Hepatic stellate cell (primary cell): Measurements from ENCODE around the gene CLSTN2.

Experiments used
- DNase-seq: peaks from one replicate; pipeline ENCODE4 v3.0.0; 2011; ENCODE audit warnings: low spot score

Gene CLSTN2

DNA sequence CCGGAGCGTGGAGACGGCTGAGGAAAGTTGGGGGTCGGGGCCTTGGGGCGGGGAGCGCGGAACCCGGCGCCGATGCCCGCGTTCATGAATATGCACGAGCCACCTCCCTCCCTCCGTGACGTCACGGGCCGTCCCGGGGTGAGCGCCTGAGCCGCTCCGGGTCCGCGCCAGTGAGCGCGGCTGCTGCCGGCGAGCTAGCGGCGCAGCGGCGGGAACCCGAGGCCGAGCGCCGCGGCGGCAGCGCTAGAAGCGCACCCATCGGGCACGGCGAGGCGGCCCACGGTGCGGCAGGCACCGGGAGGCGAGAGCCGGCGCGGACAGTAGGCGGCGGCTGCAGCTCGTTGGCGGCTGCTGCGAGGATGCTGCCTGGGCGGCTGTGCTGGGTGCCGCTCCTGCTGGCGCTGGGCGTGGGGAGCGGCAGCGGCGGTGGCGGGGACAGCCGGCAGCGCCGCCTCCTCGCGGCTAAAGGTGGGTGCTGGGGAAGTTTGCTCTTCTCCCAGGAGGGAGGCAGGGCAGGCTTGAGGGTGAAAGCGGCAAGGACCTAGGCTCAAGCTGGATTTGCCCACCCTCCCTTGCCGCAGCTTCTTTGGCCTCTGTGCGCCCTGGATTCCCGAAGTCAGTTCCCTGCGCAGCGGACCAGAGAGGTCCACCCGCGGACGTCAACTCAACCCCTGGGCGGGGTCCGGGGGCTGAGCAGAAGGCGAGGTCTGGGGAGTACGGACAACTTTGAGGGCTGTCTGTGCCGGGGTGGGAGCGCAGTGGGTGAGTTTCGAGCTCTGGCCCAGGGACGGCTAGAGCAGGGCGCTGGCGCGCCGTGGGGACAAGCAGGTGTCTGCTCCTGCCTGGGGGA lies at the start of gene CLSTN2:
TSS of gene CLSTN2 (plus strand) at position 170 of the 850 bp plus-strand sequence.
- DNase-seq = peak; percentile 60

DNA sequence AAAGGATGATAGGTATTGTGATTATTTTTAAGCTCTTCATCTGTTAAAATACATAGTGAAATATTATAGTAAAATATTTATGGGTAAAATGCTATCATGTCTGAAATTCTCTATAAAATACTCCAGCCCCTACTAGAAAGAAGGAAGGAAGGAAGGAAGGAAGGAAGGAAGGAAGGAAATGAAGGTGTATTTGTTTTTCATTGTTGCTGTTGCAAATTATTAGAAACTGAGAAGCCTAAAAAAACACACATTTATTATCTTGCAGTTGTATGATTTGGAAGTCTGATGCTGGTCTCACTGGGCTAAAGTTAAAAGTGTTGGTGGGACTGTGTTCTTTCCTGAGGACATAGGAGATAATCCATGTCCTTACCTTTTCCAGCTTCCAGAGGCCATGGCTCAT lies 47.6 kb upstream of the CLSTN2 start:
- no peak for DNase-seq

DNA sequence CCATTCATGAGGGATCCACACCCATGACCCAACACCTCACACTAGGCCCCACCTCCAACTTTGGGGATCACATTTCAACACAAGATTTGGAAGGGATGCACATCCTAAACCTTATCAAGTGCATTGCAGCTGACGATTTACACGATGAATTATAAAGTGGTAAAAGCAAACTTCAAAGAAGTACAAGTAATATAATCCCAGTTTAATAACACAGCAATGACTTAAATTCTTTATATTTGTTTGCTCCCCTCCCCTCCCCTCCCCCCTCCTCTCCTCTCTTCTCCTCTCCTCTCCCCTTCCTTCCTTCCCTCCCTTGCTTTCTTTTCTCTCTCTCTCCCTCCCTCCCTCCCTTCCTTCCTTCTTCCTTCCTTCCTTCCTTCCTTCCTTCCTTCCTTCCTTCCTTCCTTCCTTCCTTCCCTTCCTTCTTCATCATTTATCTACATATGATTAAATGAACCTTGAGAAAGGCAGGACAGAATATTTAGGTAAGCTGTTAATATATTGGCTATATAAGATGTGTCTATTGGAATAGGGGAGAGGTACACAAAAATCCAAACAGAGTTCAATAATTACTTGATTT lies 46.3 kb upstream of the CLSTN2 start:
- no peak for DNase-seq

DNA sequence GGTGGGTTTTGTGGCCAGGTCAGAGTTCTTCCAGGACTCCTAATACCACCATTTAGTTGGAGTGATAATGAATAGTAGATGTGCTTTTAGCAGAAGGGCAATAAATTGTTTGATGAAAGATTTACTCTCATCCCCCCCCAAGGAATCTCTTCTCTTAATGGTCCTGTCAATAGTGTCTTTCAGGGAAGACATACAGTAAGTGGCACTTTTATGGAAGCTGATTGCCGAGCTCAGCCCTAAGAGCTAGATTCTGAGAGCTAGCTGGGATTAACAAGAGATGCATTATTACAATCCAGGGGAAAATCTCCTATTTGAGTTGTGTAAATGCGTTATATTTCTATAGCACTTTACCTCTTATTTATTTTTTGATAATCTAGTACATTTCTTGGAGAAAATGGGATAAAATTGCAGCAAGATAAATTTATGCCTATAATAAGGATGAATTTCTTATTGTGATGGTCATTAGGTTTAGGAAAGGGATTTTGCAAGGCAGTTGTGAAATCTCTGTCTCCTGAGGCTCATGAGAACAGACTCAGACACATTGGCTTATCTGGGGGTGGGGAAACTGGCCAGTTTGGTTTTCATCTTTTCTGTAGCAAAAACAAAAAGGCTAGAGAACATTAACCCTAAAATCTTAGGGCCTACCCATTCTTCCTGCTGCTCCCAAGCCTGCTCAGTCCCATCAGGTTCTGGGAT lies 41.6 kb upstream of the CLSTN2 start:
- no peak for DNase-seq

DNA sequence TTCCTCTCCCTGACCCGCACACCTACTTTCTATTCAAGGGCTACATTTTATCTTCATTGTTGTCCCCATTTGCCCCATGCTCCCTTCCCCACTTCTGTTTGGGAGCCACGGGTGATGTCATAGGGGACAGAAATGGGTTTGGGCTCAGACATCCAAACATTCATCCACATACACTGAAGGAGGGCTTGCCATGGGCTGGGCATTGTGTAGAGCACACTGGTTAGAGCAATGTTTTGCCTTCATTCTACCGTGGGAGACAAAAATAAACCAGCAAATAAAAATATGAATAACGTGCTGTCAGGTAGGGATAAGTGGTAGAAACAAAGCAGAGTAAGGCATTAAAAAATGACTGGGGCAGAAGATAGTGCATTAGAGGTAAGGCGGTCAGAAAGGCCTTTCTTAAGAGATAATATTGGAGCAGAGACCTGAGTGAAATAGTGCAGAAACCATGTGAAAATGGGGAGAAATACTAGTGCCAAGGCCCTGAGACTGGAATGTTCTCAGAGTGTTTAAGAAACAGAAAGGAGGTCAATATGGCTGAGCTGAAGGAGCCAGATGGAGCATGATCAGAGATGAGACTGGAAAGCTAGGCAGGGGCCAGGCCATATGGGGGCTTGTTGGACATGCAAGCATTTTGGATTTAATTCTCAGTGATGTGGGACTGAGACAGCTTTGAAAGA lies 40.9 kb upstream of the CLSTN2 start:
- no peak for DNase-seq

DNA sequence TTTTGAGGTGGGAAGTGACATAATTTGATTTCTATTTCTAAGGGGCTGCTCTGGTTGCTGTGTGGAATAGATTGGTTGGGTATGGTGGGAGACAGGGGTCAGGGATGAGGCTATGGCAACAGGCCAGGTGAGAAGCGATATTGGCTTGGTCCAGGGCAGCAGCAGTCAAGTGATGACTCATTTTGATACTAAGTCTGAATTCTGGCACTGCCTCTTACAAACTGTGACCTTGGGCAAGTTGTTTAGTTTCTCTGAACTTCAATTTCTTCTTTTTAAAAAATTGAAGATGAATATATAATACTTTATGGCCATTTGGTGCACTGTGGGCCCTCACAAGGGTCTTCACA lies 40.4 kb upstream of the CLSTN2 start:
- DNase-seq = no peak

DNA sequence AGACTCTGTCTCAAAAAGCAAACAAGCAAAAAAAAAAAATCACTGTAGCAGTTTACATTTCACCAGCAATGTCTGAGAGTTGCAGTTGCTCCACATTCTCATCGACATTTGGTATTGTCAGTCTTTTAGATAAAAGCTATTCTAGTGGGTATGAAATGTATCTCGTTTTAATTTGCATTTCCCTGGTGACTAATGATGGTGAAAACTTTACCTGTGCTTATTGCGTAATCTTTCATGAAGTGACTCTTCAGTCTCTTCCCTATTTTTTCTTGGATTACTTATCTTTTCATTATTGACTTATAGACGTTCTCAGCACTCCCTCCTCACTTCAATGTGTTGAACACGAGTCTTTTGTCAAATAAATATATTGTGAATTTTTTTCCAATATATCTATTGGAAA lies 37.2 kb upstream of the CLSTN2 start:
- DNase-seq = no peak

DNA sequence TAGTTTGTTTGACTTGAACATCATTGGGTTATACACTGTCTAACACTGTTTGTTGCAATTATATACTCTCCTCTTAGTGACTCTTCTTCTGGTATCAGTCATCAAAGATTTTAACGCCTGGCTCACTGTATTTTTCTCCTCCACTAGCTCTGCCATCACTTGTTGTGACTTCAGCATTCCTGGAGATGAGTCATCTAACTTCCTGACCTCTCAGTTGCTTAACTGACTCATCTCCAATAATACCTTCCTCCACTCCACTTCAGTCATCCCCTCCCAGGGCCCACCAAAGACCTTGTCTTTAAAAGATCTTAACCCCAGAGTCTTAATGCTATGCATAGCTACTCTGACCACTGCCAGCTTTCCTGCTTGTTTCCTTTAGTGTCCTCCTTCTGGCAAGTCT lies 28.6 kb upstream of the CLSTN2 start:
- DNase-seq = peak; percentile 7

DNA sequence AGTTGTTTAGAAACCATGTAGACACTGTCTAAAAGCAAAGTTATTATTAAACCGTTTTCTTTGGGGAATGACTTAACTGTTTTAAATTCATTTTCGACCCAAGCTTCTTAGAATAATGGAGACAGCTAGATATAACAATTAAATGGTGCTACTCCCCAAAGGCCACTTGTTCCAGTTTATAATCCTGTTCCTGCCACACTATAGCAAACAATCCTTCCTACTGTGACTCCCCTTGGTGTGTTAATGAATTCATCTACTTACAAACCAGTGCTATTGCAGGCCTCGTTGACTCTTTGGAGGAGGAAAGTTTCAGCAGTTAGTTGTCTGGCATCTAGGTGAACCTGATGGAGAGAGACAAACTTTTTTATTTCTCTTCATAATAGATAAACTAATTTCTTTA lies 25.2 kb upstream of the CLSTN2 start:
- DNase-seq = no peak

DNA sequence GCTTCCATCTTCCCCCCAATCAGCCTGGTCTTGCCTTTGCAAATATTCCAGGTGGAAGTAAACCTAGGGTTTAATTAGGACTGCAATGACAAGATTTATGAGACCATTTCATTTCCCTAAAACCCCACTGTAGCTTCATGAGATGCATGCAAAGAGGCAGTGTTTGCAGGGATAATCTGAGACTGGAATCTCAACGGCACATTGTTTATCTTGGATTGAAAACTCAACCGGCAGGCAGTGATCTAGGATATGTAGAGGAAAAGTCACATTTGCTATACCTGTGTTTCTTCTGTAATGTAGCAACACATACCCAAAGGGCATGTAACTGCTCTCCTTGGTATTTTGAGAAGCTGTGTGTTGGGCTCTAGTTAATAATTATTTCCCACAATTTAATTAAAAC lies 18.7 kb upstream of the CLSTN2 start:
- no peak for DNase-seq

DNA sequence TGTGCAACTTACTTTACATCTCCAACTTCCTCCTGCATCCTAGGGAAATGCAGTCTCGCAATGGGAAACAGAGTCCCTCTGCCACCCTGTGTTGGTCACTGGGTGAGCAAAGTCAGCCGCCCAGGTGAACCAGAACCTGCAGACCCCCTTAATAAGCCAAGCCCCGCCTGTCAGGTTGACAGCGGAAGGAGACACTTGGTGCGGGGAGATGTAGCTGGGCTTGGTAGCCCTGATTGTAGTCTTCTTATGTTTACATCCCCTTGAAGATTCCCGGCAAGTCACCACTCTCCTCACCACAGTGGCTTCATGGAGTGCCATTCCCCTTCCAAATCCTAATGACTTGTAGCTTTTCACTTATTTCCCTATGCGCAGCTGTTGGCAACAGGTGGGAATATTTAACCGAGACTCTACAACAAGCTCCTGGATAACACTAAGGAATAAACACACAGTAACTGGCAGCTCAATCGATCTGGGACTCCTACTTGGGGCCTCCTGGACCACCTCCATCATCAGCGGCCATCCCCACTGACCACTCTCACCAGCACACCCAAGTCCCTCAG lies 17.7 kb upstream of the CLSTN2 start:
- DNase-seq = no peak

DNA sequence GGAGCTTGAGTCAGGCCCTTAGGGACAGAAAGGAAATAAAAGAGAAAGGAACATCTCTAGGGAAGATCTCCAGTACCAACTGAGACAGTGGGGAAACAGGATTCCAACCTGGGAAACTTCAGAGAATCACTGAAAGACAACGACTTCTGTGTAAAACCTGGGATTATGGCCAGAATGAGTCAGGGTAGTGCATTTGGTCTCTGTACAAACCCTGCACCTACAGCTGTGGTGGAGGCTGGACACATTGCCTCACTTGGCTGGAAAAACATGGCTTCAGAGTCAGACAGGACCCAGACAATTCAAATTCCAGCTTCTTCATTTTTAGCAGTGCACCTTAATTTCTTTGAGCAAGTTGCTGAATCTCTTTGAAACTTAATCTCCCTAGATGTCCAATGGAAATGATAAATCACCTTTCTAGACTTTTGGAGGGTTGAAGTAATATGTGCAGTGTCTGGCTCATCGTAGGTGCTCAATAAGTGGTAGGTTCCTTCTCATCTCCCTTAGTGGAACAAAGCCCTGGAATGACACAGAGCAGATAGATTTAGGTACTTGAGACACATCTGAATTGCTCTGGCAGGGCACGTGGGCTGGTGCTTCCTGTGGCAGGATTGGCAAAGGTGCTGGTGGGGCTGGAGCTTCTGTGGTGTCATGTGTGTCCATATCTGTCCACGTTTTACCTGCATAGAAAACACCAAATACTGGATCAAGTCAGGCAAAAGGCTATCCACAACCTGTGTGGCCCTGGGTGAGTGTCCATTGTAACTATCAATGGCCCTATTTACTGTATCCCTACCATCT lies 6.1 kb upstream of the CLSTN2 start:
- no peak for DNase-seq

DNA sequence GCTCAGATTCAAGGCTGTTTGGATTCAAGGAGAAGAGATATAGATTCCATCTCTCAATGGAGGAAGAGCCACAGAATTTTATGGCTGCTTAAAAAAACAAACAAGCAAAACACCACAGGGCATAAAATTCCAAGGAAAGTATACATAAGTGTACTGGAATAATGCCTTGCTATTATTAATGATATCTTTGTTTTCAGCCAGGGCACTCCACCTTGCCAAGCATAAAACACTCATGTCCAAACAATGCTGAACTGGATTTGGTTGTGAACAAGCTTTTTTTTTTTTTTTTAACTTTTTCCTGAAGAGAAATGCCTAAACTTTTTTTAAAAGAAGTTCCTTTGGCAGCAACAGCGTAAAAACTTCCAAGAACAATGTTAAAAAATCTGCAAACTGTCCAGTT lies 4.8 kb upstream of the CLSTN2 start:
- no peak for DNase-seq

DNA sequence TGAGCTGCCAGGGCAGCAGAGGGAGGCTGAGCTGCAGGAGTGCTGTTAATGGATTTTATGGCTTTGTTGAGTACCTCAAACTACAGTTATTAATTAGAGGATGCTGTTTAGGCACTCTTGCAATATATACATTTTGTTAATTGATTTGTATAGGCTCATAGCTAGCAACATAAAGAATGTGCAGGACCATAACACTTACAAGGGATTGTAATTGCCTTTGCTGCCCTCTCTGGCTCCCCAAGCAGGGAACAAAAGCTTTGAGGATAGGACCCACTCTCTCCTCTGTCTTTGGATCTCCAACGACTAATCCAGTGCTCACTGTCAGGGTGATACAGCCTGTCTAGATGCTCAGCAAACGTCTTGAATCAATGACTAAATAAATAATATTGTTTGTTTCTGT lies 1.2 kb upstream of the CLSTN2 start:
- DNase-seq = no peak

DNA sequence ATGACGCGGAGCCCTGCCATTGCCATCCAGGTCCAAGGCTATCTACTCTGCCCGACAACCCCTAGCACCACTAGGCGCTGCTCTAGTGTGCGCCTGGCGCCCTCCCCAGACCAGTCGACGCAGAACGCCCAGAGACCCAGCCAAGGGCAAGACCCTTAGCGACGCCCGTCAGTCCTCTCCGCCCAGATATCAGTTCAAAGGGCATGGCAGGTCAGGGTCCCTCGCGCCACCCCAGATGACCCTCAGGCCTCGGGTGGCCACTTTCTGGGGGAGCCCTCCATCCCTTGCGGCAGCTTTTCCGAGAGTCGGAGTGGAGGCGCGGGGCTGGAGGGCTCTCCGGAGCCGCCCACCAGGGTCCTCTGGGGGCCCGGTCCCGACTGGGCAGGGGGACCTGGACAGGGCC lies 371 bp upstream of the CLSTN2 start:
- DNase-seq = peak; percentile 48

DNA sequence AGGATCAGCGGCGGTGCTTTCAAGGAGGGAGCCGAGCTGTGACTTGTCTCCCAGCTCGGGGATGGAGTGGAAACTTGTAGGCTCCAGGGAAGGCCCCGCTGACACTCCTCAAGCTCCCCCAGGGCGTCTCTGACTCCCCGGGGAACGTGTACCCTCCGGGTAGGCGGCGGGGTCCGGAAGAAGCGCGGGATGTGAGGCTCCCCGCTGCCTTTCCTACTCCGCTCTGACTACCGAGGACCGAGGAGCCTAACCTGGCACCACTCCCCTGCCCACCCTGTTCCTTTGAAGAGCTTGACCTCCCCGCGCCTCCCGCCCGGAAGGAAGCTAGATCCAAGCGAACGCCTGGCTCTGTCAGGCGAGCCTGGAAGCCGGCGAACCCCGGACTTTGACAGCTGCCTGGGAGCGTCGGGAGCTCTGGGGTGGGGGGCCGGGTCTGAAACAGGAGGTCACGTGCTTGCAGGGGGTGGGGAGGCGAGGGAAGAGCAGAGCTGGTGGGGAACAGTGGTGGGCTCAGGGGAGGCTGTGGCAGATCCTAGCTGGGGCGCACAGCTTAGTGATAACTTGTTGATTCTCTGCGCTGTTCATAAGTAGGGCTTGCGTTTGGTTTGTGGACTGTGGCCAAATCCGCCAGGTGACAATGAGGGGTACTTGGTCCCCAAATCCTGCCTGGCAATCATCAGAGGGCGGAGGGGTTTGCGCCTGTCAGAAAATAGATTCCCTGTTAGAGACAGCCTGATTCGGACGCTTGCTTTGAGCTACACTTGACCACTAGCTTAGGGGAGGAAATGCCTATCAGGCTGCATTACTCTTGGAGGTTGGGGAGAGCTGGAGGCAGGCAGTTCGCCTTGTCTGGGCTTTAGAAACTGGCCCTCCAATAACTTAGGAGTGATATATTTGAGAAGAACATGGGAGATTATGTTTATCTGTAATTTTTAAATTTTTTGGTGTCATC lies 1.2 kb downstream of the CLSTN2 start:
- DNase-seq = peak; percentile 13

DNA sequence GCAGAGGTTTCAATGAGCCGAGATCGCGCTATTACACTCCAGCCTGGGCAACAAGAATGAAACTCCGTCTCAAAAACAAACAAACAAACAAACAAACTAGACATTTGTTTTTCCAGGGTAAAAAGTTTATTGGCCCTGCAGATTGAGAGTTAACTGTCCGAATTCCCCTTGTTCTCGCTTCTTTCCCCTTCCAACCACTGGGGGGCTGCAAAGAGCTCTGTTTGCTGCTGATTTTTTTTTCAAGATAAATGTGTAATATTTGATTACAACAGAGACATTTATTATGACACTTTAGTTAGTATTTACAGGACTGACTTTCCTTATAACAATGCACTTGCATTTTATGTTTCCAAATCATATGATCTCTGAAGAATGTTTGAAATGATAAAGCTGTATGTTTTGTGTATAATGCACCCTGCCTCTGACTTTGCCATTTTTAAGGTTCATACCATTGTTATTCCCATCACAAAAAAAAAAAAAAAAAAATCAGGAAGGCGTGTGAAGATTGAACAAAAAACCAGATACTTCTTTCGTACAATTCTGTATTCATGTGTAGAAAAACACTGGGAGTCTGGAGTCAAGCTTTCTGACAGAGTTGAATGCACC lies 2.8 kb downstream of the CLSTN2 start:
- DNase-seq = peak; percentile 47

DNA sequence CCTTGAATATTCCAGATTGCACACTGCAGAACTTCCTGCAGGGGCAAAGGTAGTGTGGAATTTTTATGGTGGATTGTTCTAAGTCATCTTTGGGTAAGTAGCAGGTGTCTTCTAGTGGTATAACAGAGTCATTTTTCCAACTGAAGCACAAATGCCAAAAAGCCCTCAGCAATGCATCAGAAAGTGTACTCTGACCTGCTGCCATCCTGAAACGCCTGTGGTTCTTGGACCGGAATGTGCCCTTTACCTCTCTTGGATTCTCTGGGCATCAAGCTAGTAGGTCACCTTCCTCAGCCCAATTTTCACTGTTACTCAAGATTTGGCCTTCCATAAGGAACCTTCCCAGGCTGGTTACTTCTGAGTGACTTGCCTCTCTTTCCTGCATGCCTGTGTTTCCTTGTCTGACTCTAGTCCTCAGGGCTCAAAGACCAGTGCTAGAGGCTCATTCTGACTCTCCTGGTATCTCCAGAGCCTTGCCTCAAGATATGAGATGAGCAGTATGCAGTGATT lies 4.8 kb downstream of the CLSTN2 start:
- DNase-seq = no peak

DNA sequence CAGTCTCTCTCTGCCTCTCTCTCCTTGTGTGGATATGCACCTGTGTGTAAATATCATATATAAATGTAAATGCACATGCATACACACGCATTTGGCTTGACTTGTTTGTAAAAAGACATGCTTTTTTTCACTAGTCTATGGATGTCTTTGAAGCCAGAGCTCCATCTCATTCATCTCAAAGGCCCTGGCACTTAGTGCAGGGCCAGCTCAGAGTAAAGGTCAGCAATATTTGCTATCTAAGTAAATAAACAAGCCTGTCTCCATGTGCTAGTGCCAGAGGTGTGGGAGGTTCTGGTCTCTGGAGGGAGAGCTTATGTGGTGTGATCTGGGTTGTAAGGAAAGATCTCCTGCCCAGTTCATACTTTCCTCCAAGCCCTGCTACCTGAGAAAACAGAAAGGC lies 5.6 kb downstream of the CLSTN2 start:
- no peak for DNase-seq

DNA sequence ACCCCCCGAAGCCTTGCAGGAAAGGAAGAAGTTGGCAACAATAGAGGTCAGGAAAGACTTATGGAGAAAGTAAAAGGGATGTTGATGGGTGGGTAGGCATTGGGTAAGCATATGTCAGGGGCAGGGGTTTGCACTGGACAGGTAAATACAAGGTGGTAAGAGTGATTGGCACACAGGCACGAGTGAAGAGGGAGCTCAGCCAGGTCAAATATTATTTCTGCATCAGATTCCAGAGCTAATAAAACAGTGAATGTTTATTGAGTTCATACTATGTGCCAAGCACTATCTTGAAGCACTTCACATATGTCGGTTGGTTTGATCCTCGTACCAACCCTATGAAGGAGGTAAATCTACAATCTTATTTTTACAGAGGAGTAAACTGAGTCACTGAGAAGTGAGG lies 6.6 kb downstream of the CLSTN2 start:
- DNase-seq = no peak
